Tibial nerve (tissue), 4 donors: Measurements from ENCODE around the gene RPS10.

Experiments
- CTCF ChIP-seq, 5 experiments: fragments of 200-600 bp in 3 of 5; fragments of 450-650 bp in 2 of 5; sonication (generic) in 3 of 5; IDR thresholded peaks; one replicate each; pipeline ENCODE4 v1.5.1; 2016 to 2019; ENCODE audit warnings: antibody characterized with exemption in 5 of 5, mild to moderate bottlenecking in 3 of 5, moderate library complexity in 2 of 5
- EP300 ChIP-seq, 2 donors: sonication (generic); formaldehyde crosslinking; IDR thresholded peaks; one replicate each; pipeline ENCODE4 v1.6.1; 2017; ENCODE audit warnings: antibody characterized with exemption in 2 of 2, mild to moderate bottlenecking in 1 of 2
- POLR2A ChIP-seq, 2 donors: fragments of 450-650 bp; IDR thresholded peaks; one replicate each; pipeline ENCODE4 v1.6.1; 2017; ENCODE audit warnings: antibody characterized with exemption in 2 of 2, mild to moderate bottlenecking in 2 of 2, moderate library complexity in 2 of 2

- TF ChIP-seq CTCF (IDR thresholded peaks at IDR 0.05) (no peak), EP300 (IDR thresholded peaks at IDR 0.05) (no peak), POLR2A (IDR thresholded peaks at IDR 0.05) (no peak)
Observed at GRCh38 chr6:34384321-34385153, 41.3 kb downstream of the RPS10 start.
